Activated CD4-positive, alpha-beta T cell treated with anti-CD3 and anti-CD28 coated beads, Interleukin-2, amount 10 ng/mL, durations not matched to agents 7 days and 5 days (primary cell): ENCODE results near the gene NNAT. TPM values are rescaled to one million over a fixed set of nuclear protein-coding genes. Genes with fewer than 3 reads are reported as not detected.
A peak's percentile ranks its signal among the peaks of the same experiment; 100 is the strongest.

Experiments
- CTCF ChIA-PET: fragments of 350-600 bp; sonication (Branson Sonifier 250); formaldehyde crosslinking; loops from one replicate; lab custom pipeline; 2021; ENCODE audit warnings: antibody characterized with exemption; lab: Charles Lee
- POLR2A ChIA-PET: fragments of 350-600 bp; sonication (Branson Sonifier 250); formaldehyde crosslinking; loops from one replicate; lab custom pipeline; 2021; ENCODE audit warnings: antibody characterized with exemption; lab: Charles Lee
- DNase-seq: peaks from one replicate; pipeline ENCODE4 v3.0.0-alpha.2; 2020
- H3K27ac Mint-ChIP-seq: one replicate; pipeline ENCODE4 v1.8.0; 2021; ENCODE audit warnings: mild to moderate bottlenecking, moderate library complexity, mixed read lengths
- H3K27me3 Mint-ChIP-seq: one replicate; pipeline ENCODE4 v1.8.0; 2021; ENCODE audit warnings: mixed read lengths
- H3K36me3 Mint-ChIP-seq: one replicate; pipeline ENCODE4 v1.8.0; 2021; ENCODE audit warnings: low read depth, mixed read lengths
- H3K4me1 Mint-ChIP-seq: one replicate; pipeline ENCODE4 v1.8.0; 2021; ENCODE audit warnings: mixed read lengths
- H3K4me3 Mint-ChIP-seq: one replicate; pipeline ENCODE4 v1.8.0; 2021; ENCODE audit warnings: mild to moderate bottlenecking, moderate library complexity, mixed read lengths
- H3K9me3 Mint-ChIP-seq: one replicate; pipeline ENCODE4 v1.8.0; 2021; ENCODE audit warnings: mixed read lengths
- total RNA-seq, 2 experiments: library from RNA; stranded (reverse); gene quantifications; one replicate each; pipeline ENCODE4 v1.2.3, GENCODE V29; 2021

NNAT gene
- total RNA-seq, 2 experiments from 2014 or later: 0.17 TPM; not detected in 1

GRCh38 chr20:37559312-37560027, 38.4 kb downstream of the NNAT start:
- CTCF ChIA-PET: no interaction called here
- H3K27me3 Mint-ChIP-seq: peaks cover 17% of the 10 kb centered on the region
- H3K4me1 Mint-ChIP-seq: peaks cover 1% of the 10 kb centered on the region
- no peaks in the 10 kb centered on the region for H3K36me3 Mint-ChIP-seq
- no peak overlapping the region for H3K27ac Mint-ChIP-seq
- H3K4me3 Mint-ChIP-seq: no peak overlapping the region
- no peaks in the 10 kb centered on the region for H3K9me3 Mint-ChIP-seq
- POLR2A ChIA-PET: no interaction called here
- no peak for DNase-seq

- DNase-seq: no peak
- Mint-ChIP-seq H3K36me3 (no peaks in the 10 kb centered on the region), H3K4me1 (peaks cover 1% of the 10 kb centered on the region), H3K9me3 (no peaks in the 10 kb centered on the region), H3K27ac (no peak overlapping the region), H3K27me3 (peaks cover 23% of the 10 kb centered on the region), H3K4me3 (no peak overlapping the region)
- ChIA-PET CTCF (no interaction called here), POLR2A (no interaction called here)
Measured at GRCh38 chr20:37560629-37561028, 39.6 kb downstream of the NNAT start.

- Mint-ChIP-seq H3K4me1 (peaks cover 1% of the 10 kb centered on the region), H3K9me3 (no peaks in the 10 kb centered on the region), H3K4me3 (no peak overlapping the region), H3K27me3 (peaks cover 38% of the 10 kb centered on the region), H3K27ac (no peak overlapping the region), H3K36me3 (no peaks in the 10 kb centered on the region)
- no peak for DNase-seq
- CTCF ChIA-PET: no interaction called here
- POLR2A ChIA-PET: no interaction called here
Measured at GRCh38 chr20:37562695-37563480, 41.8 kb downstream of the NNAT start.

- Mint-ChIP-seq H3K4me3 (no peak overlapping the region), H3K27me3 (peaks cover 47% of the 10 kb centered on the region), H3K9me3 (no peaks in the 10 kb centered on the region), H3K36me3 (no peaks in the 10 kb centered on the region), H3K4me1 (peaks cover 1% of the 10 kb centered on the region), H3K27ac (no peak overlapping the region)
- ChIA-PET POLR2A (no interaction called here), CTCF (interaction anchor here (0.6 to 0.7 kb wide), 2 partner anchors 207 to 482 kb away, joined by 3 read pairs; no protein-coding TSS in a partner anchor)
- no peak for DNase-seq
Measured at GRCh38 chr20:37564016-37564387, 43.0 kb downstream of the NNAT start.

GRCh38 chr20:37564388-37565133, 43.5 kb downstream of the NNAT start:
- Mint-ChIP-seq H3K9me3 (no peaks in the 10 kb centered on the region), H3K4me3 (no peak overlapping the region), H3K36me3 (no peaks in the 10 kb centered on the region), H3K4me1 (peaks cover 1% of the 10 kb centered on the region), H3K27ac (no peak overlapping the region), H3K27me3 (peaks cover 51% of the 10 kb centered on the region)
- peak; percentile 38 for DNase-seq
- ChIA-PET CTCF (interaction anchor here (0.6 to 0.7 kb wide), 3 partner anchors 206 to 482 kb away, joined by 3 read pairs; no protein-coding TSS in a partner anchor), POLR2A (no interaction called here)

- H3K27me3 Mint-ChIP-seq: peaks cover 55% of the 10 kb centered on the region
- H3K36me3 Mint-ChIP-seq: no peaks in the 10 kb centered on the region
- CTCF ChIA-PET: interaction anchor here (0.6 to 1.3 kb wide), 2 partner anchors 12 to 427 kb away, joined by 3 read pairs; no protein-coding TSS in a partner anchor
- no peaks in the 10 kb centered on the region for H3K9me3 Mint-ChIP-seq
- DNase-seq: no peak
- peaks cover 1% of the 10 kb centered on the region for H3K4me1 Mint-ChIP-seq
- no peak overlapping the region for H3K27ac Mint-ChIP-seq
- H3K4me3 Mint-ChIP-seq: no peak overlapping the region
- POLR2A ChIA-PET: no interaction called here
Measured at GRCh38 chr20:37565134-37565811, 44.2 kb downstream of the NNAT start.

GRCh38 chr20:37566590-37567330, 45.7 kb downstream of the NNAT start:
- Mint-ChIP-seq H3K4me1 (peaks cover 1% of the 10 kb centered on the region), H3K36me3 (no peaks in the 10 kb centered on the region), H3K4me3 (no peak overlapping the region), H3K27ac (no peak overlapping the region), H3K9me3 (no peaks in the 10 kb centered on the region), H3K27me3 (peaks cover 54% of the 10 kb centered on the region)
- ChIA-PET POLR2A (no interaction called here), CTCF (interaction anchor here (1.3 kb wide), 1 partner anchor 13 kb away, joined by 3 read pairs; no protein-coding TSS in a partner anchor)
- no peak for DNase-seq

- no peak overlapping the region for H3K4me3 Mint-ChIP-seq
- CTCF ChIA-PET: interaction anchor here (1.1 kb wide), 1 partner anchor 13 kb away, joined by 3 read pairs; no protein-coding TSS in a partner anchor
- no peaks in the 10 kb centered on the region for H3K9me3 Mint-ChIP-seq
- no peaks in the 10 kb centered on the region for H3K36me3 Mint-ChIP-seq
- peaks cover 51% of the 10 kb centered on the region for H3K27me3 Mint-ChIP-seq
- no peak for DNase-seq
- POLR2A ChIA-PET: no interaction called here
- no peak overlapping the region for H3K27ac Mint-ChIP-seq
- H3K4me1 Mint-ChIP-seq: peaks cover 1% of the 10 kb centered on the region
Measured at GRCh38 chr20:37567331-37567665, 46.2 kb downstream of the NNAT start.

GRCh38 chr20:37567671-37568588, 46.9 kb downstream of the NNAT start:
- ChIA-PET CTCF (interaction anchor here (0.6 to 1.1 kb wide), 2 partner anchors 13 to 1381 kb away, joined by 3 read pairs; no protein-coding TSS in a partner anchor), POLR2A (no interaction called here)
- DNase-seq: no peak
- no peak overlapping the region for H3K4me3 Mint-ChIP-seq
- H3K9me3 Mint-ChIP-seq: no peaks in the 10 kb centered on the region
- H3K4me1 Mint-ChIP-seq: peaks cover 1% of the 10 kb centered on the region
- H3K27me3 Mint-ChIP-seq: peaks cover 50% of the 10 kb centered on the region
- no peak overlapping the region for H3K27ac Mint-ChIP-seq
- no peaks in the 10 kb centered on the region for H3K36me3 Mint-ChIP-seq

GRCh38 chr20:37570419-37570818, 49.4 kb downstream of the NNAT start:
- peaks cover 36% of the 10 kb centered on the region for H3K27me3 Mint-ChIP-seq
- H3K36me3 Mint-ChIP-seq: no peaks in the 10 kb centered on the region
- ChIA-PET CTCF (no interaction called here), POLR2A (no interaction called here)
- H3K9me3 Mint-ChIP-seq: no peaks in the 10 kb centered on the region
- no peak overlapping the region for H3K4me3 Mint-ChIP-seq
- H3K27ac Mint-ChIP-seq: no peak overlapping the region
- no peak for DNase-seq
- no peaks in the 10 kb centered on the region for H3K4me1 Mint-ChIP-seq

- DNase-seq: no peak
- H3K9me3 Mint-ChIP-seq: no peaks in the 10 kb centered on the region
- ChIA-PET POLR2A (no interaction called here), CTCF (interaction anchor here (1.2 kb wide), 1 partner anchor 10 kb away, joined by 3 read pairs; no protein-coding TSS in a partner anchor)
- no peak overlapping the region for H3K27ac Mint-ChIP-seq
- H3K27me3 Mint-ChIP-seq: peaks cover 33% of the 10 kb centered on the region
- no peaks in the 10 kb centered on the region for H3K4me1 Mint-ChIP-seq
- no peaks in the 10 kb centered on the region for H3K36me3 Mint-ChIP-seq
- H3K4me3 Mint-ChIP-seq: no peak overlapping the region
Measured at GRCh38 chr20:37571033-37571432, 50.0 kb downstream of the NNAT start.
